Measurements from ENCODE around the gene ENKUR.

Gene ENKUR

DNA sequence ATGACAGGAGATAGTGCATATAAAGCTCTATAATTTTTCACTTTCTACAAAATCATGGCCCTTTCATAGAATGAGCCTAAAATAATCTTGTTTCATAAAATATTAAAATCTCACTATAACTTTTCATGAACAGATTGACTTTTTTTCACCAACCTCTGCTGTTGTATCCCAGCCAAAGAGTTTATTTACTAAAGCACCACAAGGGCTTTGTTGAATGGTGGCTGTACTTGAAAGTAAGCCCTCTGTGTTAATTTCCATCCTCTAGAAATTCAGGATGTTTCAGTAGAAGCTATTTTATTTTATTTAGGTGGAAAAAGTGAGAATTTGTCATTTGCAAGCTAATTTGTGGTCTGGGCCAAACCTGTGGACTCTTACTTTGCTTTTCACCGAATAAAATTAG lies 30.7 kb upstream of the ENKUR start:
- H3K4me1 ChIP-seq (ENCODE audit: insufficient read depth, poor library complexity, severe bottlenecking): no peaks in the 10 kb centered on the region
- DNase-seq (ENCODE audit: low spot score) (no peak), ATAC-seq (ENCODE audit: low read depth) (no peak)
- no peaks in the 10 kb centered on the region for H3K36me3 ChIP-seq (ENCODE audit: low read depth)
- H3K27me3 ChIP-seq (ENCODE audit: insufficient read depth, poor library complexity, severe bottlenecking): no peaks in the 10 kb centered on the region
- H3K9me3 ChIP-seq (ENCODE audit: severe bottlenecking): no peaks in the 10 kb centered on the region
- H3K27ac ChIP-seq (ENCODE audit: poor library complexity, severe bottlenecking): no peak overlapping the region
- no peak overlapping the region for H3K4me3 ChIP-seq (ENCODE audit: severe bottlenecking)
- TF ChIP-seq, protein P1, sequence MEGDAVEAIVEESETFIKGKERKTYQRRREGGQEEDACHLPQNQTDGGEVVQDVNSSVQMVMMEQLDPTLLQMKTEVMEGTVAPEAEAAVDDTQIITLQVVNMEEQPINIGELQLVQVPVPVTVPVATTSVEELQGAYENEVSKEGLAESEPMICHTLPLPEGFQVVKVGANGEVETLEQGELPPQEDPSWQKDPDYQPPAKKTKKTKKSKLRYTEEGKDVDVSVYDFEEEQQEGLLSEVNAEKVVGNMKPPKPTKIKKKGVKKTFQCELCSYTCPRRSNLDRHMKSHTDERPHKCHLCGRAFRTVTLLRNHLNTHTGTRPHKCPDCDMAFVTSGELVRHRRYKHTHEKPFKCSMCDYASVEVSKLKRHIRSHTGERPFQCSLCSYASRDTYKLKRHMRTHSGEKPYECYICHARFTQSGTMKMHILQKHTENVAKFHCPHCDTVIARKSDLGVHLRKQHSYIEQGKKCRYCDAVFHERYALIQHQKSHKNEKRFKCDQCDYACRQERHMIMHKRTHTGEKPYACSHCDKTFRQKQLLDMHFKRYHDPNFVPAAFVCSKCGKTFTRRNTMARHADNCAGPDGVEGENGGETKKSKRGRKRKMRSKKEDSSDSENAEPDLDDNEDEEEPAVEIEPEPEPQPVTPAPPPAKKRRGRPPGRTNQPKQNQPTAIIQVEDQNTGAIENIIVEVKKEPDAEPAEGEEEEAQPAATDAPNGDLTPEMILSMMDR (IDR thresholded peaks at IDR 0.05; ENCODE audit: poor library complexity, severe bottlenecking): no peak

DNA sequence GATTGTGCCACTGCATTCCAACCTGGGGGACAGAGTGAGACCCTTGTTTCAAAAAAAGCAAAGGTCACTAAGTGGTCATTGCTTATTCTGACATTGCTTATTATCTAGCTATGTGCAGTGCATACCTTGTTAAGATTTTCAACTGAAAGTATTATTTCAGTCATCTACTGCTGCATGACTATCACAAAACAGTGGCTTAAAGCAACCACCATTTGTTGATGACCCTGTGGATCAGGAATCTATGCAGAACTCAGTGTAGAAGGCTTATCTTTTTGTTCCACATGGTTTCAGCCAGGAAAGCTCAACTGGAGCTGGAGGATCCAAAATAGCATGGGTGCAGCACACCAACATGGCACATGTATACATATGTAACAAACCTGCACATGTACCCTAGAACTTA lies 23.6 kb upstream of the ENKUR start:
- DNase-seq (ENCODE audit: low spot score) (no peak), ATAC-seq (ENCODE audit: low read depth) (no peak)
- TF ChIP-seq, protein P1 (IDR thresholded peaks at IDR 0.05; ENCODE audit: poor library complexity, severe bottlenecking): no peak
- H3K4me3 ChIP-seq (ENCODE audit: severe bottlenecking): no peak overlapping the region
- H3K4me1 ChIP-seq (ENCODE audit: insufficient read depth, poor library complexity, severe bottlenecking): no peaks in the 10 kb centered on the region
- H3K27me3 ChIP-seq (ENCODE audit: insufficient read depth, poor library complexity, severe bottlenecking): no peaks in the 10 kb centered on the region
- H3K9me3 ChIP-seq (ENCODE audit: severe bottlenecking): no peaks in the 10 kb centered on the region
- H3K36me3 ChIP-seq (ENCODE audit: low read depth): no peaks in the 10 kb centered on the region
- H3K27ac ChIP-seq (ENCODE audit: poor library complexity, severe bottlenecking): no peak overlapping the region

DNA sequence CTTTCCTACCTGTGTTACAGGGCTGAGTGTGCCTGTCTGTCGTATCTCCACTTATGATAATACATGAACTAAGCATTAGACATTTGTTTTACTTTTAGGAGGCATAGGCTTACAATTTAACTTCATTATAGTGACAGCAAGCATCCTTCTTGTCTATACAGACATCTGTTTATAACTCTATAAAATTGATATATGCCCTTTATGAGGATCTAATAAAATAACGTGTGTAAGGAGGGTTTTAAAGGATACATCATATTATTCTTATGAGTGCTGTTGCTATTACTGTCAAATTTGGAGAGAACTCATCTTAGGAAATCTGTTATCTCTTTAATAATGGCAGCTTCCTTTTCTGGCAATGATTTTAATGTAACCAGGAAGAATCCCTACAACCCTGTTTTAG lies 22.4 kb upstream of the ENKUR start:
- Histone ChIP-seq H3K4me1 (ENCODE audit: insufficient read depth, poor library complexity, severe bottlenecking) (no peaks in the 10 kb centered on the region), H3K27ac (ENCODE audit: poor library complexity, severe bottlenecking) (no peak overlapping the region), H3K36me3 (ENCODE audit: low read depth) (no peaks in the 10 kb centered on the region), H3K4me3 (ENCODE audit: severe bottlenecking) (no peak overlapping the region), H3K27me3 (ENCODE audit: insufficient read depth, poor library complexity, severe bottlenecking) (no peaks in the 10 kb centered on the region), H3K9me3 (ENCODE audit: severe bottlenecking) (no peaks in the 10 kb centered on the region)
- DNase-seq (ENCODE audit: low spot score) (no peak), ATAC-seq (ENCODE audit: low read depth) (no peak)
- TF ChIP-seq, protein P1 (IDR thresholded peaks at IDR 0.05; ENCODE audit: poor library complexity, severe bottlenecking): no peak

DNA sequence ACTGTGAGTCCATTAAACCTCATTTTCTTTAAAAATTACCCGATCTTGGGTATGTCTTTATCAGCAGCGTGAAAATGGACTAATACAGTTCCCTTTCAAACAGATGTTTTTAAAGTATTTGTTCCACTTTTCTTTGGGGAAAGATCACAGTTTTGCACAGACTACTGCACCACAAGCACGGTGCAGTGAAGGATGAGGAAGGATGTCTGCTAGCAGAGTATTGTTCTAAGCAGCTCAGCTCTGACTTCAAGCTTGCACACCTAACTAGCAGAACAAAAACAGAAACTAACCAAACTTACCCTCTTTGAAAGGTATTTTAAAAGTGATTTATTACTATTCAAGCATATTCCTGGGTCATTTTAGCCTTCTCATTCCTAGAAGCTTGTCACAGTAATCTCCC lies 20.4 kb upstream of the ENKUR start:
- Histone ChIP-seq H3K4me3 (ENCODE audit: severe bottlenecking) (no peak overlapping the region), H3K27me3 (ENCODE audit: insufficient read depth, poor library complexity, severe bottlenecking) (no peaks in the 10 kb centered on the region), H3K9me3 (ENCODE audit: severe bottlenecking) (no peaks in the 10 kb centered on the region), H3K27ac (ENCODE audit: poor library complexity, severe bottlenecking) (no peak overlapping the region), H3K36me3 (ENCODE audit: low read depth) (no peaks in the 10 kb centered on the region), H3K4me1 (ENCODE audit: insufficient read depth, poor library complexity, severe bottlenecking) (no peaks in the 10 kb centered on the region)
- TF ChIP-seq, protein P1 (IDR thresholded peaks at IDR 0.05; ENCODE audit: poor library complexity, severe bottlenecking): no peak
- no peak for ATAC-seq (ENCODE audit: low read depth)
- no peak for DNase-seq (ENCODE audit: low spot score)

DNA sequence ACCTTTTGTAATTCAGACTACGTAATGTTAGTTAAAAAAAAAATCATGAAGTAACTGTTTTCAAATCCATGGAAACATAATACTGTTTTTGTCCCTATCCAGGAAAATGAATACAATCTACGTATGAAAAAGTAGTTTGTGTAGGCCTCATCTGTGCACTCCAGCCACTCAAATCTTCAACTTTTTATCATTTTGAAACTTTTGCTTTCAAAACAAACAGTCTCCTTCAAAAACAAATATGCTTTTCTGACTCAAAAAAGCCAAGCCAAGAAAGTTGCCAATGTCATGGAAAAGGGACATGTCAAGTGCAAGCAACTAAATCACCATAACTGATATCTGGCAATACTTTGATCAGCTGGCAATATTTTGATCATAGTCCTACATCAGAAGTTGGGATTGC lies 13.6 kb upstream of the ENKUR start:
- Histone ChIP-seq H3K27me3 (ENCODE audit: insufficient read depth, poor library complexity, severe bottlenecking) (no peaks in the 10 kb centered on the region), H3K36me3 (ENCODE audit: low read depth) (no peaks in the 10 kb centered on the region), H3K27ac (ENCODE audit: poor library complexity, severe bottlenecking) (no peak overlapping the region), H3K4me1 (ENCODE audit: insufficient read depth, poor library complexity, severe bottlenecking) (no peaks in the 10 kb centered on the region), H3K9me3 (ENCODE audit: severe bottlenecking) (no peaks in the 10 kb centered on the region), H3K4me3 (ENCODE audit: severe bottlenecking) (no peak overlapping the region)
- TF ChIP-seq, protein P1 (IDR thresholded peaks at IDR 0.05; ENCODE audit: poor library complexity, severe bottlenecking): no peak
- DNase-seq (ENCODE audit: low spot score): no peak
- no peak for ATAC-seq (ENCODE audit: low read depth)
